Ishikawa (cell line): ENCODE results near the gene CACNG5.

Experiments used
- TAF1 ChIP-seq: IDR thresholded peaks from 2 replicates; pipeline ENCODE4 v1.6.1; 2012; ENCODE audit warnings: low read depth, mild to moderate bottlenecking
- TCF12 ChIP-seq: IDR thresholded peaks from 2 replicates; pipeline ENCODE4 v1.6.1; 2012; ENCODE audit warnings: low read depth

- TF ChIP-seq TCF12 (no peak), TAF1 (no peak)
Observed at GRCh38 chr17:66803474-66803951, 31.4 kb upstream of the CACNG5 start.
